T-helper 1 cell treated with Interleukin-12 subunit alpha and Interleukin-12 subunit beta and Interleukin-4 antibody, amounts not matched to agents 30 ng/mL and 1 ng/mL, for 36 hours (primary cell): Measurements from ENCODE around the gene SMPD4. TPM values are rescaled to one million over a fixed set of nuclear protein-coding genes. Genes with fewer than 3 reads are reported as not detected.
"Not testable (repeated sequence)": the region's sequence is repeated elsewhere in the genome, so short reads cannot be mapped to it uniquely, and the experiment has no call there.

Experiments used
- intact Hi-C: fragments of 100-400 bp; cut with micrococcal nuclease; formaldehyde crosslinking; loops from one replicate; pipeline ENCODE4 v1.15.1; 2024
- total RNA-seq: library from RNA; stranded (reverse); gene quantifications from 2 replicates; pipeline ENCODE4 v1.2.3, GENCODE V29; 2022

SMPD4 gene
- total RNA-seq, 1 donor from 2014 or later: 70.9 TPM

DNA sequence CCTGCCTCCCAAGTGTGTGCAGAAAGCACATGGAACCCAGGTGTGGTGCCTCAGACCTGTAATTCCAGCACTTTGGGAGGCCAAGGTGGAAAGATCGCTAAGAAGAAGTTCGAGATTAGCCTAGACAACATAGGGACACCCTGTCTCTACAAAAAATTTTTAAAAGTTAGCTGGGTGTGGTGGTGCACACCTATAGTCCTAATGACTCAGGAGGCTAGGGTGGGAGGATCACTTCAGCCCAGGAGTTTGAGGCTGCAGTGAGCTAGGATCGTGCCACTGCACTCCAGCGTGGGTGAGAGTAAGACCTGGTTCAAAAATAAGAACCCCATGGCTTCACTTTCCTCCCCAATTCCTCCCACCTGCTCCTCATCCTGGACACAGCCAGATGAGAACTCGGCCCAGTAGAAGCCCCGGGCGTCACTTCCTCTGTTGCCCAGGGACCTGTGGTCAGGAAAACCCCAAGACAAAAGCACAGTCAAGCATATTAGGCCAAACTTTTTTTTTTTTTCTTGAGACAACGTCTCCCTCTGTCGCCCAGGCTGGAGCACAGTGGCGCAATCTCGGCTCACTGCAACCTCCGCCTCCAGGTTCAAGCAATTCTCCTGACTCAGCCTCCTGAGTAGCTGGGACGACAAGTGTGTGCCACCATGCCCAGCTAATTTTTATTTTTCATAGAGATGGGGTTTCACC is 23.4 kb downstream of the SMPD4 start:
- intact Hi-C loops: not testable (repeated sequence)

DNA sequence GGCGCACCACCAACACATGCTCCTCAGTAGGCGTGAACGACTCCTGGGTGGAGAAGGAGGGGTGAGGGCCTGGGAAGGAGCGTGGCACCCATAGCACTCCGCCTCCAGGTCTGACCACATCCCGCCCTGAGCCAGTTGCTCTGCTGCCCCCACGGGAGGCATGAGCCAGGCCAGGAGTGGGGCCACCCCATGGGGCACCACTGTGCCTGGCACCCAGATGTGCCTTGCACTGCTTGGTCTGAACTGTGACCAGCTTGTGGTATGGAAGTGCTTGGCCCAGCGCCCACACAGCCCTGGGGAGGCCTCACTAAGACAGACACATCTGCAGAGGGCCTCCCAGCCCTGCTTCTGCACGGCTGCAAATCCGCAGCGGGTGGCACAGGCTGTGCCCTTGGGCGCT is 24.0 kb downstream of the SMPD4 start:
- intact Hi-C loops: not testable (repeated sequence)

DNA sequence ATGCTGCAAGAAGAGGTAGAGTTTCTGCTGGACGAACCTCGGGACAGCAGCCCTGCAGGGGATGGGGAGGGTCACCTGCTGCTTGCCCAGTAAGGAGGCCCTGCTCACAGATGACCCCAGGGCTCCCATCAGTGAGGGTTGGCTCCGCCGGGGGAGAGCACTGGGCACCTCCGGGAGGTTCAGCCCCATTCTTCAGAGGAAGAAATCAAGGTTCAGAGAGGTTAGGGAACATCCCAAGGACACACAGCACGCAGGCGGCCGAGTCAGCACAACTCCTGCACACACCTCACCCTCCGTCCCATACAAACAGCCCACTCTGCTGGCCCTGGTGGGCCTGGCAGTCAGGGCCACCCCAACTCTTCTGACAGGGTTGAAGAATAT is 24.8 kb downstream of the SMPD4 start:
- intact Hi-C loops: loop anchor here (1.0 kb wide), 1 partner anchor 176 kb away; no protein-coding TSS in a partner anchor

DNA sequence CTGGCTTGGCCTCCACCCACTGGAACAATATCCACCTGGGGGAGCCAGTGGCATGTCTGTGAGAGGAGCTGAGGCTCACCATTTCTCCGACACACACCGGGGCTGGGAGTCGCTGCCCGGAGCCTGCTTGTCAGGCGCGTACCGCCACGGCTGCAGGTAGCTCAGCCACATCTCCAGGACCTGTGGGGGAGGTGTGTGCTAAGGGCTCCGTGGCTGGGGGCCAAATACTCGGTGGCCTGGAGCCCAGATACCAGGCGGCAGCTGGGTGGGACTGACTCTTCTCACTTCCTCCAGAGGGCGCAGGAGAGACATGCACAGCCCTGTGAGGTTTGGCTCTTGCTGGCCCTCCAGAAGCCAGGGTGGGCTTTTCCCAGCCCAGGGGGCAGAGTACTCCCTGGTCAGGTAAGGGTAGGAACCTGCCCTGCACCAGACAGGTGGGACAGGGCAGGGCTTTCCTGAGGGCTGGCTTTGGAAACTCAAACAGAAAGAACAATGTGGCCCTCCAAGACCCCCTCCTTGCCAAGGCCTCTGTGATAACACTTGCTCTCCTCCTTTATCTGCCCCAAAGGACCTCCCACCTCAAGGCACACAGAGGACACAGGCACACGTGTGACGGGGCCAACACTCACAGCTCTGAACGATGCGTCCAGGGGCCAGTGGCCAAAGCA is 25.3 kb downstream of the SMPD4 start:
- intact Hi-C loops: loop anchor here (1.0 kb wide), 1 partner anchor 176 kb away; no protein-coding TSS in a partner anchor

DNA sequence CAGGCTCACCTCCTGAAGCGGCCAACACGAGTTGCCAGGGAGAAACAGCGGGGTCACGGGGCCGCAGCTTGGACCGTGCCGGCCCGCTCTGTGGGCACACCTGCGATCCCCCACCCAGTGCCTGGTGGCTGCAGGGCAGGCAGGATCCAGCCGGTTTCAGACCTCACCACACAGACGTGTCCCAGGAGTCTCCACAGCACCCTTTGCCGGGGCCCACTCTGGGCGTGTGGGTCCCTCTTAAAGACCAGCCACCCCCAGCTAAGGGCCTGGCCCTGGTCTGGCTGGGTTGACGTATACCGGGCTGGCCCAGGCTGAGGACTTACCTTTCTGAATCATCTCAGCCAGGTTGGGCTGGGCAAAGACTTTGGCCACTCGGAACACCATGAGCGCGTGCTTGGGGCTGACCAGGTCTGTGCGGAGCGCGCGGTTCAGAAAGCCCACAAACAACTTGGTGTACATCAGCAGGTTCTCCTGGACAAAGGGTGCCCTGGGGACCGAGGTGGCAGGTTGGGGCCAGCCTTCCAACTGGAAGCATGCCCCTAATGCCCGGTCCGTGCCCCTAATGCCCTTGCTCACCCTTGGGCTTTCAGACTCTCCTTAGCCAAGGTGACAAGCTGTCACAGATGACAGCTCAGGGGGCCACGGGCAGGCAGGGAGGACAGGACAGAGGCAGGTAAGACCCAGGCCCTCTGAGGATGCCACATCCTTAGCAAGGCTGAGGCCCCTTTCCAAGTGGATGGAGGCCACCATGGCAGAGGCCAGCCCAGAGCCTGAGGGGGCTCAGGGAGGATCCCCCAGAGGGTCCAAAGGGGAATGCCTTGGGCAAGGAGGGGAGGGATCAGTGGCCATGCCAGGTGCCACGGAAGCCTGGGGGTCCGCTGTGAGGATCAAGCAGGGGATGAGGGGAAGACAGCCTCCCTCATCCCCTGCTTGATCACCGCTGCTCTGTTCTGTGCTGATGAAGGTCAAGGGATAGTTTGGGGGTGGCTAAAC is 26.3 kb downstream of the SMPD4 start:
- intact Hi-C loops: no loop called here

DNA sequence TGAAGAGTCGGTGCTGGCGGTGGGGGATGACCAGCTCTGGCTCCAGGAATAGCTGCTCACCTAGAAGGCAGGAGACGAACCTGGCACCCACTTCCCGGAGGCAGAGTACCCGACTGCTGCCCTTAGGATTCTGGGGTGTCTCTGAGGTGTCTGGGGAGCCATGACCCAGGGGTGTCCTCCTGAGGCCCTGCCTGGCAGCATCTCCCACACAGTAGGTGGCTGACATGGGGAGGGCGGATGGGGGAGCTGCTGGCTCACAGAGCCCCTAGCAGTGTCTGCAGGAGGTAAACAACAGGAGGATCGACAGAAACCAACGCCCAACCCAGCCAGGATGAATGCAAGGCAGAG is 27.0 kb downstream of the SMPD4 start:
- intact Hi-C loops: not testable (repeated sequence)

DNA sequence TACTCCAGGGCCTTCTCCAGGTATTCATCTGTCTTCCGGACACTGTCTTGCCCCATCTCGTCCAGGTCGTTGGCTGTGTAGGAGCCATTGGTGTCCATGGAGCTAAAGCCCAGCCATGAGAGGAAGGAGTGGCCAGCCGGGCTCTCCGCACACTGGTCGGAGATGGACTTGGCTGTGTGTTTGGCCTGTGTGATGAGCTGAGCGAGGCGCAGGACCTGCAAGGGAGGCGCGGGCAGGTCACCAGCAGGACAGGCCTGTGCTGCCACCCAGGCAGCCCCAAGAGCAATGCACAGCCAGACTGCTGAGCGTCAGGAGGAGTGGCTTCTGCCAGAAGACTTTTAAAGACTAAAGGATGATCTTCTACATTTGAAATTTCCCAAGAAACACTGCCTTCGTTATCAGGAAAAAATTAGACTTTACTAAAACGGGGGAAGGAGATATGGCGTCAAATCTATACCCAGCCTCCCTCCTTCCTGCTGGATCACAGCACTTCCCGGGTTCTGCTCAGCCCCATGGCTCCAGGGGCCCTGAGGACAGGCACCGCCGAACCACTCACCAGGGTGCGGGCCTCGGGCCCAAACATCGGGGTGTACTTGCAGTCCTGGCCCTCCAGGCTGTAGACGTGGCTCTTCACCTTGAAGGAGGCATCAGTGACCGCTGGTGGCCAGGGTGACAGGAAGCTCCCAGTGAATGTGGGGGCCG is 27.5 kb downstream of the SMPD4 start:
- intact Hi-C loops: not testable (repeated sequence)

DNA sequence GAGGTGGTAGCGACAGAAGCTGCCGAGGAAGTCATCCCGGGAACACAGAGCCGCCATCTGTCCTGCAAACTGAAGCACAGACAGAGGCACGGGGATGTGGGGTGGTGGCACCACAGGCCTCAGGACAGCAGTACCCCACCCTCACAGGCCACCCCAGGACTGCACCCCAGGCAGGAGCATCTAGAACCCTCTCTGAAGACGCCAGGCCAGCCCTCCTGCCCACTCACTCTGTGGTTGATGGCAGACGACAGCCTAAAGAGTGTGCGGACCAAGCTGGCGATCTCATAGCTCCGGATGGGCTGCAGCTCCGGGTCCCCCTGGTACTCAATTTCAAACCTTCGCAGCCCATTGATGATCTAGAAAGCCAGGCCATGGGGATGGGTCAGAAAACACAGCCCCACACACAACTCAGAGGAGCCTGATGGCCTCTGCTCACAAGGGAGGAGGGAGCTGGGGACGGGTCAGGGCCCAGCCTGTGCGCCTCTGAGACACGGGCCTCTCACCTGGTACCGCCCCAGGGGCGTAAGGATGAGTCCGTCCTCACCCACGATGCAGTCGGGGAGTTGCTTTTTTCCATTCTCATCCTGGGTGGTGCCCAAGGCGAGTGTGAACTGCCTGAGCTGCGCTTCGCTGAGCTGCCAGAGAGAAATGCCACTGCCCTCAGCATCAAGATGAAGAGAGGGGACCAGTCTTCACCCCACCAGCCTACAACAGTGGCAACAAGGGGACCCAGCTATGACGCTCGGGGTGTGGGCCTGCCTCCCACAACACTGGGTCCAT is 28.4 kb downstream of the SMPD4 start:
- intact Hi-C loops: no loop called here

DNA sequence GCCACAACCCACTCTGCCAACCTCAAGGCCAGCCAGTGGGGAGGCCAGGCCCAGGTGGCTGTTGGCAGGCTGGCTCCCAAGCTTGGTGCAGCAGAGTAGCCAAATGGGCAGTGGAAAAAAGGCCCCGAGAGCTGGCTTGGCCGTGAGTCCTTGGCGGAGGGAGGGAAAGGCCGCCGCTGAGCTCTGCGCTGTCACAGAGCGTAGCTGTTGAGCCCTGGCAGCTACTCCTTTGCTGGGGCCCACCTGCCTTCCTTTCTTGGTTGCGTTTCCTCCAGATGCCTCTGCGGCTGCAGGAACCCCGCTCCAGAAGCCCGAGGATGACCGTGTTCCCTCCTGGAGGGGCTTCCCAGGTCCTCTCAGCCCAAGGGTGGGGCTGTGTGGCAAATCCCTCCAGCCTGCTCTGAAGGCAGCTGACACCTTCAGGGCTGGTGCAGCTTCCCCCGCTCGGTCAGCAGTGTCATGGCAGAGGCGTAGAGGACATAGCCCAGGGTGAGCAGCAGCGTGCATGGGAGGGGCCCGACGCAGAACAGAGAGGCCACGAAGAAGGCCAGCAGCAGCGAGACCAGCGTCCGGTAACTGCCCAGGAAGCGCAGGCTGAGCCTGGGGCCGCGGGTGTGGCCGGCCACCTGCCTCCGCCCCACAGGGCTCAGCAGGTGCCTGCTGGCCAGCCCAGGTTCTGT is 29.1 kb downstream of the SMPD4 start:
- intact Hi-C loops: not testable (repeated sequence)

DNA sequence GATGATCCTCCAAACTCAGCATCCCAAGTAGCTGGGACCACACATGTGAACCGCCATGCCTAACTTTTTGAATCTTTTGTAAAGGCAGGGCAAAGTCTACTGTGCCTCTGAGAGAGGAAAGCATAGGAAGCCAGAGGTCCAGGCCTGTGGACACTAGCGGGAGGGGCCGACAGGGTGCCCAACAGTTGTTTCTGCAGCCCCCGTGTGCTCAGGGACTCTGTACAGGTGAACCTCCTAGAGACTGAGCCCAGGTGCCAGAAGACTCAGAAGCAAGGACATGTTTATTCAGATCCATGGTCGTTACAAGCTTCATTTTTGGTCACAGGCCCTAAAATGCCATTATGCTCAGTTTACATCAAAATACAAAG is 30.3 kb downstream of the SMPD4 start:
- intact Hi-C loops: not testable (repeated sequence)

DNA sequence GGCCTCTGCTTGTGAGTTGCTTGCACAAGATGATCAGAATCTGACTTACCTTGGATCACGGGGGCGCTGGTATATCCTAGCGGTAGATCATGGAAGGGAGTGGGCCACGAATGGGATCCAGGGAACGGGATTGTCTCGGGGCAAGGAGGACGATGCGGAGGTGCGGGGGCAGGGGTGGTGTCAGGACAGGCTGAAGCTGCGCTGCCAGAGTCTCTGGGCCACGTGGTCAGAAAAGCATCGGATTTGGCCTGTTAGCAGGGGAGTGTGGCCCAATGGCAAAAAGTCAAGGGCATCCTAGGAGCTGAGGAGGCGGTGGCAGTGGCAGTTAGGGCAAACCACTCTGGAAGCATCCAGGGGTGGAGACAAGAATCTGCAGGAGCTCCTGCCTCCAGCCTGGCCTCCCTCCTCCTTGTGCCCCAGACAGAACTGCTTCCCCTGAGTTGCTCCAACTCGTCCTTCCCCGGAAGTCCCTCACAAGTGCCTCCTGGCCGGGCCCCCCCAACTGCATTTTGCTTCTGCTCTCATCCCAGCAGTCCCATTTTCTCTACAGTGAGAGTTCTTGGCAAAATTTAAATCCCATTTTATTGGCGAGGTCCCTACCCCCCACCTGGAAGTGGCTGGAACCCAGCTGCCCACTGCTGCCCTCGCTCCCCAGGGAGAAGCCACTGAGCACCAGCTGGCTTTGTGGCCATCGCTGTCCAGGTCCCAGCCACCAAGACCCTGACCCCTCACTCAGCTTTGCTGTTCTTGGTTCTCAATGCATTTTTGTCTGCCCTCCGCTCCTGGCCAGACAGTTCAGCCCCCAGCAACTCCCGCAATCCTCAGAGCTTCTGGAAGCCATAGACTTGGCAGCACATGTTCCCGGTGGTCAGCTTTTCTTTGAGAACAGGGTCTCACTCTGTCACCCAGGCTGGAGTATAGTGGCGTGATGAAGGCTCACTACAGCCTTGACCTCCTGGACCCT is 30.9 kb downstream of the SMPD4 start:
- intact Hi-C loops: no loop called here

DNA sequence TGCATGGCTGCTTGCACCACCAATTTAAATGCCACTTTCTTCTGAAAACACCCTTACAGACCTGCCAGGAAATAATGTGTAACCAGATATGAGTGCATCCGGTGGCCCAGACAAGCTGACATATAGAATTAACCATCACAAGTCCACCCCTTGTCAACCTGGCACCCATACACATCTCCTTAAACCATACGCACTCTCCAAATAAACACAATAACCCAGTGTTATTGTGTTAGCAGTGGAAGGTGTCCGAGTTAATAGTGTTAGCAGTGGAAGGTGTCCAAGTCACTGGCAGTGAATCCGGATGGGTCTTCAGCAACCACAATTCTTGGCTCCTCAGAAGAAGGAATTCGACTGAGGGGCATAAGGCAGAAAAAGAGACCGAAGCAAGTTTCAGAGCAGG is 32.9 kb downstream of the SMPD4 start:
- intact Hi-C loops: not testable (repeated sequence)

DNA sequence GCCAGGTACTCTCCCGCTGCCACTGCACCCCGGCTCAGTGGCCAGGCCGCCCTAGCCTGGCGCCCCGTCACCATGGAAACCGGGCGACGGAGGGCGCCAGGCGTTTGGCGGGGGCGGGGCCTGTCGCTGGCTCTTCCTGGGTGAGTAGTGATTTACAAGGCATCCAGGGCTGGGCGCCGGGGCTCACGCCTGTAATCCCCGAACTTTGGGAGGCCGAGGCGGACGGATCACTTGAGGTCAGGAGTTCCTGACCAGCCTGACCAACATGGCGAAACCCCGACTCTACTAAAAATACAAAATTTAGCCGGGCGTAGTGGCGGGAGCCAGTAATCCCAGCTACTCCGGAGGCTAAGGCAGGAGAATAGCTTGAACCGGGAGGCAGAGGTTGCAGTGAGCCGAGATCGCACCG is 36.4 kb downstream of the SMPD4 start, which contains the start of gene CCDC74B:
CCDC74B (minus strand) TSS at position 107 of the 409 bp plus-strand sequence. CDS start 116 bp downstream, outside the sequence.
- intact Hi-C loops: loop anchor here (1.0 kb wide), 1 partner anchor 36 kb away; the partner anchor contains the start of gene SMPD4

DNA sequence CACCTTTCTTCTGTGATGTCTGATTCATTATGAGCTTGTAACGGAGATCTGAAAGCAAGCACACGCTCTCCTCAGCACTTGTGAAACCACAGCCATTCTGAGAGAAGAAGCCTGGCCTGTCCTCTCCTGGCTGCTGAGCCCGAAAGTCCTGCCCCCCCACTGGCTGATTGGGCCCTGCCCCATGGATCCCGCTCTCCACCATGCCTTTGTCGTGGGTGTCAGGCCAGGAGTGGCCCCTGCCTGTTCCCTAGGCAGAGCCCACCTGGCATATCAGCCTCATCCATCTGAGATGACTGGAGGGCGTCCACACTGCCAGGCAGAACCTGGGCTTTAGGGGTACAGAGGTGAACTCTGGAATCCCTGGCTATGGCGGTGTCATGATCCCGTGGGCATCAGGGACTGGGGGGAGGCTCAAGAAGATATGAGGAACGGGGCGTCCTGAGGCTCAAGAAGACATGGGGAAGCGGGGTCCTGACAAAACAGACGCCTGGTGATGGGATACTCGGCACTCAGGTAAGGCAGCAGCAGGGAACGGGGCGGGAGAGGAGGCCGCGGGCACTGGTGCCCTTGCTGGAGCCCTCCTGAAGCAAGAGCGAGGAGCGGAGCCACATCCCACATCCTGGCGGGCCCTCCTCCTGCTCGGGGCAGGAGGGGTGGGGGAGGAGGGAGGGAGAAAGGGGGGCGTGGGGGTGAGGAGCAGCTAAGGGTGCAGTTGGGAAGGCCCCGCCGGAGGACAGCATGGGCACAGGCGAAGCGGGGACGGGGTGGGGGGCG is 37.9 kb downstream of the SMPD4 start:
- intact Hi-C loops: not testable (repeated sequence)

DNA sequence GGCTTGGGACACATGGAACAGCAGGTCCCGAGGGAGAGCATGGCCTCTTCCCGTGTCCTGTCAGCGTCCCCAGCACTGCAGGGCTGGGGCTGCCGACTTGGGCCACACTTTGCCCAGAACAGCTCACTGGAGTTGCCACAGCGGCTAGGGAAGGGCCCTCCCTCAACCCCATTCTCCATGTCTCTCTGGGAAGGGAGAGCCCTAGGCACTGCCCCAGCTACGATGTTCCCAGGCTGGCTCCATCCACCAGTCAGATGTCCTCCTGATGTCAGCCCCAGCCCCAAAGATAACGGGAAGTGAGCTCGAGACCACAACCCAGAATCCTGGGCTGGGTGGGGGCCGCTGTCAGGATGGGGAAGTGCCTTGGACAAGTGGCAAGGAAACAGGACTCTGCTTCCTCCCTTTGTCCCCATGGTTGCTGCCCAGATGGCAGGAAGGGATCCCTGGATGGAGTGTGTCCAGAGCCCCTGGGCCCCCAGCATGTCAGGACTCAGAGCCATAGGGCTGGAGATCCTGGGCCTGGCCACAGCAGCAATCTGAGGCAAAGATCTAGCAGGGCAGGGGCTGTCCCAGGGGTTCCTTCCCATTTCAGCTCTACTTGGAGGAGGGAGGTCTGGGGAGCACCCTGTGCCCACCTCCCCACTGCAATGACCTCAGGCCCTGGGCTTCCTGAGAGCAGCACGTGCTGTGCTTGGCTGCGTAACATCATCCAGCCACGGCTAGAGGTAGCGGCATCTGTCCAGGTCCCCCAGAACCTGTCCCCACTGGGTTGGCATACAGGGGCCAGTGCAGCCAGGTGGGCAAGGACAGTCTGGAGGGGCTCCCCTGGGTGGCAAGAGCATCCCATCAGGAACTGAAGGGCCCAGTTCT is 38.8 kb downstream of the SMPD4 start:
- intact Hi-C loops: not testable (repeated sequence)

DNA sequence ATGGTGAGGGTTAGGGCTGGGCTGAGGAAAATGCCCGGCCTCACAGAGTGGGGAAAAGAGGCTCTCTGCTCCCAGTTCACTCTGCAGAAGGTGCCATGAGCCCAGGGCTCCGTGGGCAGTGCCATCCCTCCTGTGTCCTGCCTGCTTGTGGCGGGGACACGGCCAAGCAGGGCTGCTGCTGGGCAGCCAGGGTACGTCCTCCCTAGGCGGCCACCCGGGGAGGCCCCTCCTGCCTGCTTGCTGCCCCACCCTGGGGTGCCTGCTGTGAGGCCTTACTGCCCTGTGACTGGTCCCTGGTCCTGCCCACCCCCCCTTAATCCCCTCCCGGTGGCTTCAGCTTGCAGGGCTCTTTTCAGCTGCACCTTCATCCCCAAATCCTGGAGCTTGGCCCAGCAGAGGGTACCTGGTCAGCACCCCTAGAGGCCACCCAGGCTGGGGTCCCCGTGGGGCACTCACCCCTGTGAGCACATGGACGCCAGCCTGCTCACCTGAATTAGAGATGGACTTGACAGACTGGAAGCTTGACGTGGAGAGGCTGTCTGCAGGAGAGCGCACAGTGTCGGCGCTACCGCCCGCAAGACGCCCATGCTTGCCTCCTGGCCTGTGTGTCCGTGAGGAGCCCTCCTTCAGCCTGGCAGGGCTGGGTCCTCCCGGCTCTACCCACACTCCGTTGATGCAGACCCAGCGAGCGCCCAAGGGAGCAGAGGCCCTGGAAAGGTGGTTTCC is 39.6 kb downstream of the SMPD4 start:
- intact Hi-C loops: not testable (repeated sequence)
